Breast epithelium (tissue), 3 donors: ENCODE data around the gene ZNF100.

ENCODE experiments used
- POLR2AphosphoS5 ChIP-seq, 3 donors: sonication (generic); formaldehyde crosslinking; IDR thresholded peaks; one replicate each; pipeline ENCODE4 v1.6.1; 2017; ENCODE audit warnings: antibody characterized with exemption in 3 of 3
- TF ChIP-seq, protein P1 (sequence below), 3 donors: fragments of 450-650 bp; IDR thresholded peaks; one replicate each; pipeline ENCODE4 v1.5.1; 2016 to 2017; ENCODE audit warnings: antibody characterized with exemption in 3 of 3, mild to moderate bottlenecking in 3 of 3, moderate library complexity in 3 of 3

GRCh38 chr19:21693399-21693798 lies 74.0 kb downstream of the ZNF100 start:
- TF ChIP-seq, protein P1, sequence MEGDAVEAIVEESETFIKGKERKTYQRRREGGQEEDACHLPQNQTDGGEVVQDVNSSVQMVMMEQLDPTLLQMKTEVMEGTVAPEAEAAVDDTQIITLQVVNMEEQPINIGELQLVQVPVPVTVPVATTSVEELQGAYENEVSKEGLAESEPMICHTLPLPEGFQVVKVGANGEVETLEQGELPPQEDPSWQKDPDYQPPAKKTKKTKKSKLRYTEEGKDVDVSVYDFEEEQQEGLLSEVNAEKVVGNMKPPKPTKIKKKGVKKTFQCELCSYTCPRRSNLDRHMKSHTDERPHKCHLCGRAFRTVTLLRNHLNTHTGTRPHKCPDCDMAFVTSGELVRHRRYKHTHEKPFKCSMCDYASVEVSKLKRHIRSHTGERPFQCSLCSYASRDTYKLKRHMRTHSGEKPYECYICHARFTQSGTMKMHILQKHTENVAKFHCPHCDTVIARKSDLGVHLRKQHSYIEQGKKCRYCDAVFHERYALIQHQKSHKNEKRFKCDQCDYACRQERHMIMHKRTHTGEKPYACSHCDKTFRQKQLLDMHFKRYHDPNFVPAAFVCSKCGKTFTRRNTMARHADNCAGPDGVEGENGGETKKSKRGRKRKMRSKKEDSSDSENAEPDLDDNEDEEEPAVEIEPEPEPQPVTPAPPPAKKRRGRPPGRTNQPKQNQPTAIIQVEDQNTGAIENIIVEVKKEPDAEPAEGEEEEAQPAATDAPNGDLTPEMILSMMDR (IDR thresholded peaks at IDR 0.05) = no peak
- TF ChIP-seq POLR2AphosphoS5 (IDR thresholded peaks at IDR 0.05) = no peak
